Lower leg skin (tissue), 4 donors: ENCODE measurements around the gene HNMT. TPM values are rescaled to one million over a fixed set of nuclear protein-coding genes. Genes with fewer than 3 reads are reported as not detected.
"Not testable (repeated sequence)": the region's sequence is repeated elsewhere in the genome, so short reads cannot be mapped to it uniquely, and the experiment has no call there.

Experiments used
- DNase-seq, 2 donors: peaks; one replicate each; pipeline ENCODE4 v3.0.0-alpha.2; 2019; ENCODE audit warnings: low spot score in 2 of 2
- H3K4me3 ChIP-seq: fragments of 200-600 bp; sonication (generic); 2 replicates; pipeline ENCODE4 v1.5.1; 2017; ENCODE audit warnings: mild to moderate bottlenecking, low read depth; ENCODE audit not compliant: poor library complexity, severe bottlenecking
- POLR2A ChIP-seq, 2 donors: fragments of 450-650 bp; IDR thresholded peaks; one replicate each; pipeline ENCODE4 v1.6.1; 2016 to 2017; ENCODE audit warnings: antibody characterized with exemption in 2 of 2, mild to moderate bottlenecking in 1 of 2, moderate library complexity in 1 of 2
- WGBS, 2 donors: methylation state at CpG; one replicate each; pipeline ENCODE4 v1.1.5; 2018; 5-methylcytosine and 5-hydroxymethylcytosine counted together
- intact Hi-C: fragments of 100-400 bp; cut with DNase I; formaldehyde crosslinking; loops from one replicate; pipeline ENCODE4 v1.15.0; 2023; ENCODE audit warnings: low total_unique reads
- total RNA-seq, 4 donors: library from RNA; depleted of rRNA; stranded (reverse); fragments of >200 nt; gene quantifications; one replicate each; pipeline ENCODE4 v1.1.0, GENCODE V29; 2016
- TF ChIP-seq, protein P1 (sequence below), 3 donors: fragments of 450-650 bp; IDR thresholded peaks; one replicate each; pipeline ENCODE4 v1.5.1; 2016; ENCODE audit warnings: antibody characterized with exemption in 3 of 3, mild to moderate bottlenecking in 3 of 3, moderate library complexity in 2 of 3

The HNMT gene
- total RNA-seq, 4 donors from 2014 or later = 21.3 to 33.1 (median 28.8) TPM

DNA sequence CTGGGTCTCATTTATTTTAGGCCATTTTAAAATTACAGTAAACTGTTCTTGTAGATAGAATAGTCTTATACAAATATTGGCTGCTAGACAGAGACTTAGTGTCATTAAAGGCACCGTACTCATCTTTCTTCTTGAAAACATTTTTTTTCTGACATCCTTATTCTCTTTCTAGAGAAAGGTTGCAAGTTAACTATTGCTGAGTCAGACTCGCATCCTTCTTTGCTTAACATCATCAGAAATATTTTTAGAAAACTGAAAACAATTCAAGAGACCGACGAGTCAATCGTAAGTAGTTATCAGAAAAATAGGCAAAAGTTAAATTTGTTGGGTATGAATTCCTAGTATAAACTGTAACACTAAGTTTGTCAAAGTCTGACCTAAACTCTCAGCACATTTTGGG, 72.2 kb downstream of the HNMT start:
- WGBS, 2 donors = 77 to 84% methylated on average over 5 of the region's 5 CpGs
- H3K4me3 ChIP-seq = no peak overlapping the region
- TF ChIP-seq, protein P1, sequence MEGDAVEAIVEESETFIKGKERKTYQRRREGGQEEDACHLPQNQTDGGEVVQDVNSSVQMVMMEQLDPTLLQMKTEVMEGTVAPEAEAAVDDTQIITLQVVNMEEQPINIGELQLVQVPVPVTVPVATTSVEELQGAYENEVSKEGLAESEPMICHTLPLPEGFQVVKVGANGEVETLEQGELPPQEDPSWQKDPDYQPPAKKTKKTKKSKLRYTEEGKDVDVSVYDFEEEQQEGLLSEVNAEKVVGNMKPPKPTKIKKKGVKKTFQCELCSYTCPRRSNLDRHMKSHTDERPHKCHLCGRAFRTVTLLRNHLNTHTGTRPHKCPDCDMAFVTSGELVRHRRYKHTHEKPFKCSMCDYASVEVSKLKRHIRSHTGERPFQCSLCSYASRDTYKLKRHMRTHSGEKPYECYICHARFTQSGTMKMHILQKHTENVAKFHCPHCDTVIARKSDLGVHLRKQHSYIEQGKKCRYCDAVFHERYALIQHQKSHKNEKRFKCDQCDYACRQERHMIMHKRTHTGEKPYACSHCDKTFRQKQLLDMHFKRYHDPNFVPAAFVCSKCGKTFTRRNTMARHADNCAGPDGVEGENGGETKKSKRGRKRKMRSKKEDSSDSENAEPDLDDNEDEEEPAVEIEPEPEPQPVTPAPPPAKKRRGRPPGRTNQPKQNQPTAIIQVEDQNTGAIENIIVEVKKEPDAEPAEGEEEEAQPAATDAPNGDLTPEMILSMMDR (IDR thresholded peaks at IDR 0.05) = no peak
- TF ChIP-seq POLR2A (IDR thresholded peaks at IDR 0.05) = no peak
- DNase-seq = no peak
- intact Hi-C loops = no loop called here

DNA sequence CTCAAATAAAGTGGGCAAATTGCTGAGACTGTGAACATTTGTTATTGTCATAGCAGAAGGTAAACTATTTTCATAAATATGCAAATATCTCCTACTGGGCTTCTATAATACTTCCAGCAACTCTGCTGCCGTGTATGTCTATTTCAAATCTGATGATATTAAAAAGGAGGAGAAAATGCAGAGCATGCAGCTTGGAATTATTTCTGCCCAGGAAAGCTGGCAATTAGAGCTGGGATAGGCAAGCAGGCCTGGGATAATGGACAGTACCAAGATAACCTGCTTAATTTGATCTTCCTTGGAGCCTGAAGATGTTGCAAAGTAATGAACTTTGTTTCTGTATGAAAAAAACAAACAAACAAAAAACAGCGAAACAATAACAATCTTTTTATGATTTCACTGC, 72.8 kb downstream of the HNMT start:
- H3K4me3 ChIP-seq = no peak overlapping the region
- WGBS, 2 donors = 89 to 92% methylated on average over 2 of the region's 2 CpGs
- intact Hi-C loops = no loop called here
- DNase-seq = no peak
- no peak for TF ChIP-seq POLR2A (IDR thresholded peaks at IDR 0.05)
- TF ChIP-seq, protein P1 (IDR thresholded peaks at IDR 0.05) = no peak

DNA sequence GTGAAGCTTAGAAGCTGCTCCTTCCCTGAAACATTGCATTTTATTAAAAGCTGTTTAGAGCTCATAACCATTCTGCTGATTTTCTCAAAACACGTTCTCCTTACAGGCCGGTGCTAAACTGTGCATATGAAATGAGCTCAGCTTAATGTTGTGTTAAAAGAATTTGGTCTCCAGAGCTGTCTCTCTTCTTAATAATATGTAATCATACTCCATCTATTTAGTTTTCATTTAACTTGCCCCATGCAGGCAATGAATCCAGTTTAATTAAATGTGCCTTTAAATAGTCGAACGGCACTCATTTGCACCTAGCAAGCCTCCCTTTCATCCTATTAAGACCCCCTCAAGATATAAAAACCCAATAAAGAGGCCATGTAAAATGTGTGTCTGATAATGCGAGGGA, 76.3 kb downstream of the HNMT start:
- intact Hi-C loops = no loop called here
- H3K4me3 ChIP-seq = no peak overlapping the region
- no peak for TF ChIP-seq POLR2A (IDR thresholded peaks at IDR 0.05)
- TF ChIP-seq, protein P1 (IDR thresholded peaks at IDR 0.05) = no peak
- 84 to 92% methylated on average over 5 of the region's 5 CpGs for WGBS, 2 donors
- DNase-seq = no peak

DNA sequence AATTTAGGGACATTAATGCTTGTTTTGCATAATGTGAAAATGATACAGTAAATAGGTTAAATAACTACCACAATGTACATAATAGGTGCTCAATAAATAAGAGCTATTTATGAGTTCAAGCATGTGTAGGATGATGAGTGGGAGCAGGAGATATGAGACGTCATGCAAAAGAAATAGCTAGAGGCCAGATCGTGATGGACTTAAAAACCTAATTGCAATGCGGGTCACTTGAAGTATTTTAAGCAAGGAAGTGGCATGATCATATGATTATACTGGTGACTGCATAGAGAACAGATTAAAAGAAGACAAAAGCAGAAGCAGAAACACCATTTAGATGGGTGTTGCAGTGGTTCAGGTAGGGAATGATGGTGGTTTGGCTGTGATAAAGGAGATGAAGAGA, 78.0 kb downstream of the HNMT start:
- intact Hi-C loops = no loop called here
- DNase-seq = no peak
- no peak overlapping the region for H3K4me3 ChIP-seq
- 81 to 82% methylated on average over 3 of the region's 3 CpGs for WGBS, 2 donors
- no peak for TF ChIP-seq POLR2A (IDR thresholded peaks at IDR 0.05)
- TF ChIP-seq, protein P1 (IDR thresholded peaks at IDR 0.05) = no peak

DNA sequence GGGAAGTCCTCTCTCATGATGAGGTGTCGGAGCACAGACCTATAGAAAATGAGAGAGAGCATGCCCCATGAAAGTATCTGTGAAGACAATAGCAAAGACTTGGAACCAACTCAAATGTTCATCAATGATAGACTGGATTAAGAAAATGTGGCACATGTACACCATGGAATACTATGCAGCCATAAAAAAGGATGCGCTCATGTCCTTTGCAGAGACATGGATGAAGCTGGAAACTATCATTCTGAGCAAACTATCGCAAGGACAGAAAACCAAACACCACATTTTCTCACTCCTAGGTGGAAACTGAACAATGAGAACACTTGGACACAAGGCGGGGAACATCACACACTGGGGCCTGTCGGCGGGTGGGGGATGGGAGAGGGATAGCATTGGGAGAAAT, 79.3 kb downstream of the HNMT start:
- intact Hi-C loops, H3K4me3 ChIP-seq, DNase-seq: not testable (repeated sequence)
- 87 to 96% methylated on average over 6 of the region's 6 CpGs for WGBS, 2 donors

DNA sequence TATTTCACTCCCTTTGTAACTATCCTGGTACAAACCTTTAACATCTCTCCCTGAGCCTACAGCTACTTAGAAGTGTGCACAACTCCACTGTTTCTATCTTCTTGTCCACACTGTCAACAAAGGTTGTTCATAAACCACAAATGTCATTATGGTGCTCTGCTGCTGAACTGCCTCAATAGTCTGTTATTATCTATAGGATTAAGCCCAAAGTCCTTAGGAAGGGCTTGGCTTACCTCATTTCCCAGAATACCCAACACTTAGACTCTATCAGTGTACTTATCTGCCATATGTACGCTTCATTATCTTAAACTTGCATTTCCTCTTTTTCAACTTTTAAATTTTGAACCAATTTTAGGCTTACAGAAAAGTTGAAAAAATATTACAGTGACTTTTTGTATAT, 94.2 kb downstream of the HNMT start:
- DNase-seq = no peak
- WGBS, 2 donors = 0 to 50% methylated on average over 1 of the region's 1 CpG
- no peak overlapping the region for H3K4me3 ChIP-seq
- TF ChIP-seq, protein P1 (IDR thresholded peaks at IDR 0.05) = no peak
- TF ChIP-seq POLR2A (IDR thresholded peaks at IDR 0.05) = no peak
- intact Hi-C loops = loop anchor here (10.0 kb wide), 1 partner anchor 94 kb away; the partner anchor contains the start of gene HNMT
